SK-N-SH treated with all-trans-retinoic acid at 6 μM for 48 hours (cell line): ENCODE results near the gene PMM2.

ENCODE experiments used
- ATAC-seq: fragments of 200-7000 bp; cut with Tn5 transposase; 3 replicates; pipeline ENCODE4 v1.9.1; 2020; ENCODE audit warnings: mild to moderate bottlenecking, moderate library complexity
- ARNTL ChIP-seq: fragments of 450-650 bp; formaldehyde crosslinking; IDR thresholded peaks from 2 replicates; pipeline ENCODE4 v1.5.0; 2020; ENCODE audit warnings: low read depth, mild to moderate bottlenecking, moderate library complexity, borderline replicate concordance
- CREB5 ChIP-seq: fragments of 250-450 bp; sonication (Bioruptor Pico); IDR thresholded peaks from 2 replicates; pipeline ENCODE4 v1.5.1; 2020; ENCODE audit warnings: low read depth, mild to moderate bottlenecking, moderate library complexity
- ISL1 ChIP-seq: fragments of 250-450 bp; sonication (Bioruptor Pico); IDR thresholded peaks from 2 replicates; pipeline ENCODE4 v2.1.2; 2022; ENCODE audit warnings: mild to moderate bottlenecking, moderate library complexity
- OSR1 ChIP-seq: fragments of 250-450 bp; sonication (Bioruptor Pico); IDR thresholded peaks from 2 replicates; pipeline ENCODE4 v1.8.0; 2022; ENCODE audit warnings: moderate library complexity, mild to moderate bottlenecking, inconsistent platforms
- PATZ1 ChIP-seq: fragments of 250-450 bp; sonication (Bioruptor Pico); IDR thresholded peaks from 2 replicates; pipeline ENCODE4 v1.8.0; 2020; ENCODE audit warnings: mild to moderate bottlenecking, moderate library complexity, borderline replicate concordance
- RARB ChIP-seq: fragments of 250-450 bp; sonication (Bioruptor Pico); IDR thresholded peaks from 2 replicates; pipeline ENCODE4 v1.8.0; 2021; ENCODE audit warnings: mild to moderate bottlenecking, moderate library complexity
- SNAI2 ChIP-seq: fragments of 250-450 bp; sonication (Bioruptor Pico); IDR thresholded peaks from 2 replicates; pipeline ENCODE4 v1.5.0; 2020; ENCODE audit warnings: mild to moderate bottlenecking, moderate library complexity
- TCF4 ChIP-seq: fragments of 250-450 bp; sonication (Bioruptor Pico); IDR thresholded peaks from 2 replicates; pipeline ENCODE4 v1.8.0; 2021; ENCODE audit warnings: mild to moderate bottlenecking, moderate library complexity, borderline replicate concordance
- TOX ChIP-seq: fragments of 250-450 bp; sonication (Bioruptor Pico); IDR thresholded peaks from 2 replicates; pipeline ENCODE4 v1.8.0; 2021; ENCODE audit warnings: mild to moderate bottlenecking, moderate library complexity, borderline replicate concordance
- TSHZ2 ChIP-seq: fragments of 250-450 bp; sonication (Bioruptor Pico); IDR thresholded peaks from 2 replicates; pipeline ENCODE4 v1.5.0; 2020; ENCODE audit warnings: mild to moderate bottlenecking, moderate library complexity
- ZC3H10 ChIP-seq: fragments of 250-450 bp; sonication (Bioruptor Pico); IDR thresholded peaks from 2 replicates; pipeline ENCODE4 v1.5.1; 2021; ENCODE audit warnings: mild to moderate bottlenecking, moderate library complexity
- ZFP3 ChIP-seq: fragments of 250-450 bp; sonication (Bioruptor Pico); IDR thresholded peaks from 2 replicates; pipeline ENCODE4 v1.5.0; 2020; ENCODE audit warnings: mild to moderate bottlenecking, moderate library complexity
- ZFP30 ChIP-seq: fragments of 450-650 bp; formaldehyde crosslinking; IDR thresholded peaks from 2 replicates; pipeline ENCODE4 v1.5.0; 2022; ENCODE audit warnings: mild to moderate bottlenecking, moderate library complexity
- ZNF565 ChIP-seq: fragments of 450-650 bp; formaldehyde crosslinking; conservative IDR thresholded peaks from 2 replicates; pipeline ENCODE4 v1.5.0; 2020; ENCODE audit warnings: low read depth, mild to moderate bottlenecking, moderate library complexity
- ZNF70 ChIP-seq: fragments of 450-650 bp; formaldehyde crosslinking; IDR thresholded peaks from 2 replicates; pipeline ENCODE4 v1.5.0; 2020; ENCODE audit warnings: mild to moderate bottlenecking, moderate library complexity
- ZNF8 ChIP-seq: fragments of 450-650 bp; formaldehyde crosslinking; IDR thresholded peaks from 2 replicates; pipeline ENCODE4 v1.5.0; 2020; ENCODE audit warnings: mild to moderate bottlenecking, moderate library complexity
- TF ChIP-seq, protein P1 (sequence below): fragments of 250-450 bp; sonication (Bioruptor Pico); IDR thresholded peaks from 2 replicates; pipeline ENCODE4 v1.5.1; 2021; ENCODE audit warnings: mild to moderate bottlenecking, moderate library complexity

The PMM2 gene

GRCh38 chr16:8867216-8867931 lies 69.7 kb downstream of the PMM2 start:
- ATAC-seq, result peak; percentile 31
- no peak for TF ChIP-seq SNAI2 (CRISPR knock-in tag)
- TF ChIP-seq ZNF70 (CRISPR knock-in tag), result no peak
- TF ChIP-seq ZNF8, result no peak
- TF ChIP-seq TSHZ2 (CRISPR knock-in tag), result no peak
- TF ChIP-seq OSR1 (CRISPR knock-in tag), result no peak
- TF ChIP-seq ZFP3, result no peak
- TF ChIP-seq CREB5, result no peak
- no peak for TF ChIP-seq ARNTL (CRISPR knock-in tag)
- TF ChIP-seq TOX, result no peak
- no peak for TF ChIP-seq ZNF565
- no peak for TF ChIP-seq TCF4

DNA sequence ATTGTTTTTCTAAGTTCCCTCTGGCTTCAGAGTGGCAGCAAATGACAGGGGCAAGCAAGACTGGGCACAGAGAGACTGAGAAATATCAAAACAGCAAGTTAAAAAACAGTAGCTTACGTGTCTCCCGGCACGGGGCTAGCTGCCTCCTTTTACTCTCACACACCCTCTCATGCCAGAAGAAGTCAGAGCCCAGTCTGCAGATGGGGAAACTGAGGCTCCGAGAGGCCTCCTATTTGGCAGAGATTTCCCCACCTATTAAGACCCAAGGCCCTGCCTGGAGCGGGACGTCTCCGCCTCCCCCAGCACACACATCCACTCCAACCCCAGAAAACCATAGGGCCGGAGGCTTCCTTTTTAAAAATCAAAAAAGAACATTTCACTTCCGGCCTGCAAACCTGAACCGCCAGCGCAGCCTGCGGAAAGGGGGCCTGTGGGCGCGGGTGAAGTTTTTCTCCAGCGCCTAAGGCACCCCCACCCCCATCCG lies 70.3 kb downstream of the PMM2 start:
- TF ChIP-seq ZFP3 (peak; percentile 83), ISL1 (CRISPR knock-in tag) (no peak), PATZ1 (CRISPR knock-in tag) (no peak), ZNF70 (CRISPR knock-in tag) (no peak), ZNF8 (no peak), TOX (no peak)
- TF ChIP-seq, protein P1, sequence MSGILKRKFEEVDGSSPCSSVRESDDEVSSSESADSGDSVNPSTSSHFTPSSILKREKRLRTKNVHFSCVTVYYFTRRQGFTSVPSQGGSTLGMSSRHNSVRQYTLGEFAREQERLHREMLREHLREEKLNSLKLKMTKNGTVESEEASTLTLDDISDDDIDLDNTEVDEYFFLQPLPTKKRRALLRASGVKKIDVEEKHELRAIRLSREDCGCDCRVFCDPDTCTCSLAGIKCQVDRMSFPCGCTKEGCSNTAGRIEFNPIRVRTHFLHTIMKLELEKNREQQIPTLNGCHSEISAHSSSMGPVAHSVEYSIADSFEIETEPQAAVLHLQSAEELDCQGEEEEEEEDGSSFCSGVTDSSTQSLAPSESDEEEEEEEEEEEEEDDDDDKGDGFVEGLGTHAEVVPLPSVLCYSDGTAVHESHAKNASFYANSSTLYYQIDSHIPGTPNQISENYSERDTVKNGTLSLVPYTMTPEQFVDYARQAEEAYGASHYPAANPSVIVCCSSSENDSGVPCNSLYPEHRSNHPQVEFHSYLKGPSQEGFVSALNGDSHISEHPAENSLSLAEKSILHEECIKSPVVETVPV (CRISPR knock-in tag), result no peak
- TF ChIP-seq, all 23 proteins: peak for 1
- peak; percentile 0; the same call in 1 of the 3 replicates for ATAC-seq

DNA sequence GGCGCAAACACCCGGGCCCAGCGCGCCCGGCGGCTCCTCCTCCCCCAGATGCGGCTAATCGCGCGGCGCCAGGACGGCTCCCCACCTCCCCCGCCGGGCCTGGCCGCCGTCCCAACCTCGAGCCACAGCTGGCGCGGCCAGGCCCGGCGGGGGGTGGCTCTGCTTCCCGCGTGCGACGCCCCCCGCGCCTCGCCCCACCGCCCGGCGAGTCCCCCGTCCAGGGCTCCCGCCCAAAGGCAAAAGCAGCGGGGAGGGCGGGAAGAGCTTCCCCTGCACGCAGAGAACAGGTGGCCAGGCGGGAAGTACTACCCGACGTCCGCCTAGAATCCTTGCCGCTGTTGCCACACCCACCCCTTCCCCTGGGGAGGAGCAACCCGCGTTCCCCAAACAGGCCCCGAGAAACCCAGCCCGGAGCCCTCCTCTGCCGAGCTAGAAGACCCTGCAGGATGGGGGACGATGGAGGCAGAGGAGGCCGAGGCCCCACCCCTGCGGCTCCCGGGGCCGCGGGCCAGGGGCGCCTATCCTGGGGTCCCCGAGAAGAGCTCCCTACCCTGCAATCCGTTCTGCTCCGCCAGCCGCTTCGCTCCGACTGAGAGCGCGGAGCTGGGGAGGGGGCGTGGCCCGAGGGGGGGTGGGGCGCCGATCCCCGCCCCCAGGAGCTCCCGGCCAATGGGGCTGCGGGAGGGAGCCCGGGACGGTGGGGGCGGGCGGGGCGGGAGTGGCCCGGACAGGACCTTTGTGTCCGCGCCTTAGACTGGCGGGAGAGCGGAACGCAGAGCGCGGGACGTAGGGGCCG lies 71.0 kb downstream of the PMM2 start, which contains the start of gene CARHSP1:
TSS of gene CARHSP1 (minus strand) at position 591 of the 796 bp plus-strand sequence. CDS start 9,678 bp downstream, outside the sequence.
- peak; percentile 78 for ATAC-seq
- TF ChIP-seq TOX (no peak), PATZ1 (CRISPR knock-in tag) (peak; percentile 55; the same call in 1 of the 2 replicates), SNAI2 (CRISPR knock-in tag) (no peak), TCF4 (peak; percentile 18; the same call in 1 of the 2 replicates), RARB (no peak), ZC3H10 (CRISPR knock-in tag) (no peak), ZNF70 (CRISPR knock-in tag) (no peak), ZFP30 (CRISPR knock-in tag) (no peak)
